Spleen (tissue), 11 donors: ENCODE results near the gene GPHN. TPM values are rescaled to one million over a fixed set of nuclear protein-coding genes. Genes with fewer than 3 reads are reported as not detected.

ENCODE experiments used
- DNase-seq: peaks from one replicate; pipeline ENCODE4 v3.0.0-alpha.2; 2020
- H3K27ac ChIP-seq, 8 donors: fragments of 200-600 bp; sonication (generic) in 7 of 8; 1 replicate in 4 of 8; 2 replicates in 4 of 8; pipeline versions ENCODE4 v1.5.0 to v1.8.0; 2016 to 2021; ENCODE audit warnings: inconsistent platforms in 4 of 8, mild to moderate bottlenecking in 4 of 8, moderate library complexity in 1 of 8
- H3K27me3 ChIP-seq, 7 donors: fragments of 200-600 bp; sonication (generic) in 6 of 7; replicated peaks in 1 of 7; 1 replicate in 4 of 7; 2 replicates in 3 of 7; pipeline versions ENCODE4 v1.5.0 to v1.8.0; 2016 to 2021; ENCODE audit warnings: inconsistent platforms in 3 of 7, mild to moderate bottlenecking in 1 of 7
- H3K36me3 ChIP-seq, 6 donors: fragments of 200-600 bp; sonication (generic) in 5 of 6; 1 replicate in 4 of 6; 2 replicates in 2 of 6; pipeline versions ENCODE4 v1.5.0 to v1.8.0; 2016 to 2021; ENCODE audit warnings: inconsistent platforms in 2 of 6
- H3K4me1 ChIP-seq, 6 donors: fragments of 200-600 bp; sonication (generic) in 5 of 6; 1 replicate in 3 of 6; 2 replicates in 3 of 6; pipeline versions ENCODE4 v1.5.0 to v1.8.0; 2016 to 2021; ENCODE audit warnings: inconsistent platforms in 3 of 6
- H3K4me3 ChIP-seq, 8 donors: fragments of 200-600 bp; sonication (generic) in 7 of 8; 1 replicate in 4 of 8; 2 replicates in 4 of 8; pipeline versions ENCODE4 v1.5.0 to v1.8.0; 2016 to 2021; ENCODE audit warnings: inconsistent platforms in 4 of 8, mild to moderate bottlenecking in 4 of 8, moderate library complexity in 2 of 8
- H3K9me3 ChIP-seq, 8 donors: fragments of 200-600 bp; sonication (generic) in 7 of 8; 1 replicate in 4 of 8; 2 replicates in 4 of 8; pipeline versions ENCODE4 v1.5.0 to v1.8.0; 2016 to 2021; ENCODE audit warnings: inconsistent platforms in 4 of 8
- CTCF ChIP-seq, 11 experiments: fragments of 200-600 bp in 7 of 11; fragments of 450-650 bp in 4 of 11; sonication (generic) in 4 of 11; IDR thresholded peaks in 8 of 11; conservative IDR thresholded peaks in 3 of 11; 1 replicate in 7 of 11; 2 replicates in 4 of 11; pipeline versions ENCODE4 v1.4.0 to v1.8.0; 2016 to 2021; ENCODE audit warnings: antibody characterized with exemption in 11 of 11, inconsistent platforms in 4 of 11, mild to moderate bottlenecking in 1 of 11
- POLR2A ChIP-seq, 3 donors: fragments of 450-650 bp; IDR thresholded peaks; one replicate each; pipeline ENCODE4 v1.5.1; 2017; ENCODE audit warnings: antibody characterized with exemption in 3 of 3, mild to moderate bottlenecking in 1 of 3
- POLR2AphosphoS5 ChIP-seq, 3 donors: sonication (generic); formaldehyde crosslinking; IDR thresholded peaks; one replicate each; pipeline ENCODE4 v1.5.1; 2017; ENCODE audit warnings: antibody characterized with exemption in 3 of 3
- WGBS, 5 donors: extraction: QIAGEN DNeasy Blood & Tissue Kit in 3 of 5; methylation state at CpG; one replicate each; pipeline versions ENCODE4 v1.1.5 to v1.1.7; 2013 to 2018; 5-methylcytosine and 5-hydroxymethylcytosine counted together
- intact Hi-C: fragments of 100-400 bp; cut with DNase I; formaldehyde crosslinking; loops from one replicate; pipeline ENCODE4 v1.15.0; 2023; ENCODE audit warnings: low total_unique reads
- polyA plus RNA-seq, 3 donors: library from polyadenylated mRNA; stranded (reverse); fragments of 200-250 nt; gene quantifications; one replicate each; pipeline ENCODE4 v1.2.1, GENCODE V29; 2013
- total RNA-seq, 7 donors: library from RNA; depleted of rRNA in 3 of 7; stranded (reverse); fragments of >200 nt in 3 of 7; fragmentation: NEBNext Ultra II Directional in 4 of 7; extraction: Animal tissue kit (Norgen Biotek cat#: 25700) in 4 of 7; gene quantifications; one replicate each; pipeline versions ENCODE4 v1.1.0 to v1.2.1, GENCODE V29; 2016 to 2021
- donor health status: healthy with polysubstance abuse.
- donor health status: DM: no; HTN: no; CAD: no; lungs with moderate emphysema.
- donor health status: DM: no; HTN: no; CAD: no.
- donor health status: Bipolar disorder and iron deficiency.
- donor health status: healthy.
- donor health status: DM: no; HTN: no; CAD: no.
- donor health status: DM: yes; HTN: yes; CAD: no.

Gene GPHN
- total and polyA plus RNA-seq, 10 donors, result 9.0 to 26.9 (median 15.7) TPM

GRCh38 chr14:66923251-66923650, 415.3 kb downstream of the GPHN start:
- Histone ChIP-seq H3K27me3 (no peaks in the 10 kb centered on the region), H3K4me1 (no peaks in the 10 kb centered on the region), H3K36me3 (peaks cover 0 to 29% (median 7%) of the 10 kb centered on the region in 6 donors), H3K27ac (no peak overlapping the region), H3K9me3 (peaks cover 0 to 19% (median 3%) of the 10 kb centered on the region in 8 donors), H3K4me3 (no peak overlapping the region)
- WGBS, 5 donors, result 94 to 98% (median 97%) methylated on average over 1 of the region's 1 CpG
- TF ChIP-seq POLR2A (IDR thresholded peaks at IDR 0.05) (no peak), POLR2AphosphoS5 (IDR thresholded peaks at IDR 0.05) (no peak), CTCF (IDR thresholded peaks at IDR 0.05 in 8 of 11, conservative IDR thresholded peaks at IDR 0.05 in 3 of 11) (no peak)
- DNase-seq, result no peak
- intact Hi-C loops, result no loop called here

- intact Hi-C loops, result no loop called here
- H3K9me3 ChIP-seq, result peaks cover 13 to 83% (median 65%) of the 10 kb centered on the region in 8 donors
- H3K36me3 ChIP-seq, result peaks cover 0 to 79% (median 8%) of the 10 kb centered on the region in 6 donors
- no peak overlapping the region for H3K4me3 ChIP-seq
- no peak for DNase-seq
- H3K4me1 ChIP-seq, result no peaks in the 10 kb centered on the region
- H3K27ac ChIP-seq, result no peak overlapping the region
- 75 to 90% (median 85%) methylated on average over 4 of the region's 4 CpGs for WGBS, 5 donors
- TF ChIP-seq POLR2A (IDR thresholded peaks at IDR 0.05), result no peak
- TF ChIP-seq CTCF (IDR thresholded peaks at IDR 0.05 in 8 of 11, conservative IDR thresholded peaks at IDR 0.05 in 3 of 11), result no peak
- TF ChIP-seq POLR2AphosphoS5 (IDR thresholded peaks at IDR 0.05), result no peak
- H3K27me3 ChIP-seq, result no peaks in the 10 kb centered on the region
These were observed 431.5 kb downstream of the GPHN start for GRCh38 chr14:66939409-66939808.

- TF ChIP-seq POLR2A (IDR thresholded peaks at IDR 0.05) (no peak), CTCF (IDR thresholded peaks at IDR 0.05 in 8 of 11, conservative IDR thresholded peaks at IDR 0.05 in 3 of 11) (no peak), POLR2AphosphoS5 (IDR thresholded peaks at IDR 0.05) (no peak)
- DNase-seq, result no peak
- intact Hi-C loops, result no loop called here
- Histone ChIP-seq H3K27ac (no peak overlapping the region), H3K36me3 (peaks cover 0 to 95% (median 21%) of the 10 kb centered on the region in 6 donors), H3K4me1 (no peaks in the 10 kb centered on the region), H3K9me3 (peaks cover 31 to 100% (median 97%) of the 10 kb centered on the region in 8 donors), H3K27me3 (no peaks in the 10 kb centered on the region), H3K4me3 (no peak overlapping the region)
- 90 to 99% (median 94%) methylated on average over 5 of the region's 5 CpGs for WGBS, 5 donors
These were observed 436.9 kb downstream of the GPHN start for GRCh38 chr14:66944872-66945271.

GRCh38 chr14:66955159-66955558, 447.2 kb downstream of the GPHN start:
- DNase-seq, result no peak
- H3K36me3 ChIP-seq, result peaks cover 0 to 36% (median 0%) of the 10 kb centered on the region in 6 donors
- no peak for TF ChIP-seq POLR2AphosphoS5 (IDR thresholded peaks at IDR 0.05)
- TF ChIP-seq CTCF (IDR thresholded peaks at IDR 0.05 in 8 of 11, conservative IDR thresholded peaks at IDR 0.05 in 3 of 11), result no peak
- TF ChIP-seq POLR2A (IDR thresholded peaks at IDR 0.05), result no peak
- H3K4me1 ChIP-seq, result no peaks in the 10 kb centered on the region
- H3K9me3 ChIP-seq, result peaks cover 2 to 89% (median 71%) of the 10 kb centered on the region in 8 donors
- intact Hi-C loops, result no loop called here
- WGBS, 5 donors, result 70 to 85% (median 83%) methylated on average over 2 of the region's 2 CpGs
- no peak overlapping the region for H3K27ac ChIP-seq
- H3K4me3 ChIP-seq, result no peak overlapping the region
- no peaks in the 10 kb centered on the region for H3K27me3 ChIP-seq
